ENCODE data around the gene DNPEP. TPM values are rescaled to one million over a fixed set of nuclear protein-coding genes. Genes with fewer than 3 reads are reported as not detected.

The DNPEP gene
- total and polyA plus RNA-seq, 2 of the 4 experiments (the other 2 are of a cell fraction) = 74.2 to 89.4 TPM

DNA sequence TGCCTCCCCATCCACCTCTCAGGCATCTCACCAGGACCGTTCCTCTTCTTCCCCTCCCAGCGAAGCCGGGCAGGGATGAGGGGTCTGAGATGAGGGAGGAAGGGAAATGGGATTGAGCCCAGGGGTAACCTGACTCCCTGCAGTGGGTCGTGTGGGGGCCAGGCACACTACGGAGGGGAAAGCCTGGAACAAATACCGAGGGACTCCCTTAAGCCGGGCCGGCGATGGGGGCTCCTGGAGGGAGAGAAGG is 46.7 kb upstream of the DNPEP start (continued):
- TF ChIP-seq, protein P1, sequence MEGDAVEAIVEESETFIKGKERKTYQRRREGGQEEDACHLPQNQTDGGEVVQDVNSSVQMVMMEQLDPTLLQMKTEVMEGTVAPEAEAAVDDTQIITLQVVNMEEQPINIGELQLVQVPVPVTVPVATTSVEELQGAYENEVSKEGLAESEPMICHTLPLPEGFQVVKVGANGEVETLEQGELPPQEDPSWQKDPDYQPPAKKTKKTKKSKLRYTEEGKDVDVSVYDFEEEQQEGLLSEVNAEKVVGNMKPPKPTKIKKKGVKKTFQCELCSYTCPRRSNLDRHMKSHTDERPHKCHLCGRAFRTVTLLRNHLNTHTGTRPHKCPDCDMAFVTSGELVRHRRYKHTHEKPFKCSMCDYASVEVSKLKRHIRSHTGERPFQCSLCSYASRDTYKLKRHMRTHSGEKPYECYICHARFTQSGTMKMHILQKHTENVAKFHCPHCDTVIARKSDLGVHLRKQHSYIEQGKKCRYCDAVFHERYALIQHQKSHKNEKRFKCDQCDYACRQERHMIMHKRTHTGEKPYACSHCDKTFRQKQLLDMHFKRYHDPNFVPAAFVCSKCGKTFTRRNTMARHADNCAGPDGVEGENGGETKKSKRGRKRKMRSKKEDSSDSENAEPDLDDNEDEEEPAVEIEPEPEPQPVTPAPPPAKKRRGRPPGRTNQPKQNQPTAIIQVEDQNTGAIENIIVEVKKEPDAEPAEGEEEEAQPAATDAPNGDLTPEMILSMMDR (conservative IDR thresholded peaks at IDR 0.05; ENCODE audit: low read depth, low read length) = no peak
- TF ChIP-seq CEBPB (IDR thresholded peaks at IDR 0.05; ENCODE audit: low read depth, low read length) = no peak

DNA sequence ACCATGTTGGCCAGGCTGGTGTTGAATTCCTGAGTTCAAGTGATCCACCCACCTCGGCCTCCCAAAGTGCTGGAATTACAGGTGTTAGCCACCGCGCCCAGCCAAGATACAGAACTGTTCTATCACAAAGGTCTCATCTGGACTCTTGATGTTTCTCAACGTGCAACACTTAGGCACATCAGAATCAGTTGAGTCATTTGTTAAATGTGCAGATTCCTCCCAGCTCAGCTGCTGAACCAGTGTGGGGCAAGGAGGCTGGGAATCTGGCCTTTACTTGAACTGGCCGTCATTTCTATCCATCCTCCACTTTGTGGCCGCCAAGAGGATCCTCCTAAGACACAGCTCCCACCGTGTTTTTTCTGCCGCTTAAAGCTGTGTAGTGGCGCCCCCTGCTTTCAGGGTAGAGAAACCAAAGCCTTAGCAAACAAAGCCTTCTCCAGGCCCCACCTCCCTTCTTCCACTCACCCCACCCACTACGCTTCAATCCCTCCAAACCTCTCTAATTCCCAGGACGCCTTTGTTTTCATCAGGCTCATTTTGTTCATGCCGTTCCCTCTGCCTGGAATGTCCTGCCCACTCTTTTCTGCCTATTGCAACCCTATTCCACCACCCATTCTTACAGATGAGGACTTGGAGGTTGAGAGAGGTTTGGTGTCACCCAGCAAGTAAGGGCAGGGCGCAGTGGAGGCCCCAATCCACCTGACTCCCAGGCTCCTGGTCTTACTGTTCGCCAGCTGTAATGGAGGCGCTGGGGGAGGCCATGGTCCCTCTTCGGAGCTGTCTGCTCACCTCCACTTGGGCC is 46.2 kb upstream of the DNPEP start:
- H3K4me3 ChIP-seq (ENCODE audit: insufficient read depth, low read depth, low read length) = no peak overlapping the region
- H3K14ac ChIP-seq (replicated peaks; ENCODE audit: low read depth, low read length) = no peak overlapping the region; the same call in 1 of the 2 replicates
- H3K27ac ChIP-seq (ENCODE audit: insufficient read depth, low read length) = no peak overlapping the region
- no peaks in the 10 kb centered on the region for H3K9me3 ChIP-seq (ENCODE audit: control insufficient read depth, insufficient read depth, low read length)
- no peak overlapping the region; the same call in 1 of the 2 replicates for H3K23ac ChIP-seq (ENCODE audit: low read depth, low read length)
- H3K27me3 ChIP-seq (ENCODE audit: control insufficient read depth, insufficient read depth, low read length) = no peaks in the 10 kb centered on the region; the same call in 1 of the 2 replicates
- no peaks in the 10 kb centered on the region for H3K36me3 ChIP-seq (ENCODE audit: control insufficient read depth, insufficient read depth, low read length)
- H3K4me1 ChIP-seq (ENCODE audit: control insufficient read depth, insufficient read depth, low read length) = peaks cover 8% of the 10 kb centered on the region
- H4K91ac ChIP-seq (ENCODE audit: insufficient read depth, low read depth, low read length) = no peak overlapping the region; the same call in 1 of the 2 replicates
- peak overlapping the region; percentile 71 for H2AFZ ChIP-seq (replicated peaks; ENCODE audit: low read length, poor library complexity)
- TF ChIP-seq, protein P1 (conservative IDR thresholded peaks at IDR 0.05; ENCODE audit: low read depth, low read length) = peak; percentile 60
- no peak for TF ChIP-seq MAFK (IDR thresholded peaks at IDR 0.05; ENCODE audit: low read depth, low read length)
- TF ChIP-seq CEBPB (IDR thresholded peaks at IDR 0.05; ENCODE audit: low read depth, low read length) = no peak; the same call in 1 of the 2 replicates
- TF ChIP-seq SMC3 (IDR thresholded peaks at IDR 0.05; ENCODE audit: low read depth, low read length) = peak; percentile 58
- TF ChIP-seq RAD21 (IDR thresholded peaks at IDR 0.05; ENCODE audit: low read length) = peak; percentile 52
- H2AK5ac ChIP-seq (ENCODE audit: low read depth, low read length) = no peak overlapping the region; the same call in 1 of the 2 replicates
- intact Hi-C loops (cut with micrococcal nuclease) = loop anchor here (1.0 kb wide), 1 partner anchor 31 kb away; no protein-coding TSS in a partner anchor
- H3K18ac ChIP-seq (ENCODE audit: low read depth, low read length) = no peak overlapping the region; the same call in 1 of the 2 replicates
- peak overlapping the region in 1 of 2 experiments; percentile 19; a peak in 1 of 4 replicates for H4K8ac ChIP-seq (ENCODE audit: low read depth in 2 of 2, low read length in 2 of 2)
- WGBS, 2 experiments (ENCODE audit: extremely low coverage in 2 of 2, insufficient read length in 1 of 2) = 71 to 100% methylated on average over 2 to 8 of the region's 16 CpGs
- H2BK15ac ChIP-seq (ENCODE audit: low read depth, low read length) = no peak overlapping the region
- ChIA-PET POLR2A (ENCODE audit: unreplicated experiment) (no interaction called here), CTCF (interaction anchor here (1.1 to 1.3 kb wide), 2 partner anchors 10 to 31 kb away, joined by 5 to 6 read pairs; no protein-coding TSS in a partner anchor)
- peak overlapping the region; percentile 0; the same call in 1 of the 2 replicates for H3K4ac ChIP-seq (ENCODE audit: low read depth, low read length)
- peaks cover 3% of the 10 kb centered on the region; the same call in 1 of the 2 replicates for H3K9me1 ChIP-seq (ENCODE audit: insufficient read depth, low read length)
- in situ Hi-C loops (cut with MboI; ENCODE audit: low sequenced_read_pairs) = no loop called here
- dilution Hi-C loops (cut with HindIII; ENCODE audit: low sequenced_read_pairs, unreplicated experiment) = no loop called here
- DNase-seq = peak; percentile 71
- H4K5ac ChIP-seq (ENCODE audit: low read depth, low read length) = peak overlapping the region; percentile 41; the same call in 1 of the 2 replicates
- no peak overlapping the region for H2BK120ac ChIP-seq (ENCODE audit: low read depth, low read length)
- no TSS peak for BruUV-seq (replicated peaks)
- no peaks in the 10 kb centered on the region for H4K20me1 ChIP-seq (ENCODE audit: insufficient read depth, low read length)
- no peak overlapping the region for H2BK5ac ChIP-seq (ENCODE audit: low read depth, low read length, poor library complexity, severe bottlenecking)
- no peak overlapping the region for H3K4me2 ChIP-seq (ENCODE audit: low read depth, low read length)
- peak; percentile 56 for ATAC-seq (ENCODE audit: low read depth)
- H2AK9ac ChIP-seq (replicated peaks; ENCODE audit: low read depth, low read length, poor library complexity) = peak overlapping the region; percentile 70
- H3K79me1 ChIP-seq (ENCODE audit: low read depth in 1 of 2, low read length in 2 of 2) = no peaks in the 10 kb centered on the region
- peak overlapping the region; percentile 1; the same call in 1 of the 2 replicates for H2BK20ac ChIP-seq (ENCODE audit: low read depth, low read length)
- no peak overlapping the region for H3K56ac ChIP-seq (ENCODE audit: extremely low read depth, insufficient read depth, low read length)
- no peak overlapping the region for H3K9ac ChIP-seq (ENCODE audit: low read depth, low read length)

All from IMR-90 (cell line).